ENCODE measurements around the gene CEP72.

- no peak for TF ChIP-seq CTCF (IDR thresholded peaks at IDR 0.05; ENCODE audit: low read length)
- no peak for TF ChIP-seq EZH2 (IDR thresholded peaks at IDR 0.05; ENCODE audit: borderline replicate concordance, low read length)
These were observed 28.5 kb upstream of the CEP72 start for GRCh38 chr5:583645-584044.
